H1 (cell line): ENCODE results near the gene DIP2C. TPM values are rescaled to one million over a fixed set of nuclear protein-coding genes. Genes with fewer than 3 reads are reported as not detected.

Source experiments
- CTCF ChIA-PET: fragments of 300-600 bp; sonication (Branson Sonifier 250); formaldehyde crosslinking; loops from one replicate; lab custom pipeline; 2021; ENCODE audit not compliant: partially characterized antibody; lab: Charles Lee
- POLR2A ChIA-PET: fragments of 300-600 bp; sonication (Branson Sonifier 250); formaldehyde crosslinking; loops from one replicate; lab custom pipeline; 2021; ENCODE audit warnings: inconsistent platforms; ENCODE audit not compliant: partially characterized antibody; lab: Charles Lee
- DNase-seq, 2 experiments: peaks; one replicate each; pipeline versions ENCODE4 v3.0.0 to v3.0.0-alpha.2; 2010 to 2022; ENCODE audit warnings: low spot score in 2 of 2, low read depth in 1 of 2, mixed read lengths in 1 of 2
- FAIRE-seq: peaks from 2 replicates; lab custom pipeline; 2011; peaks lifted over from hg19 to GRCh38; lab: Jason Lieb, UNC
- H2AFZ ChIP-seq: 2 replicates; pipeline ENCODE4 v1.8.1; 2012; ENCODE audit warnings: low read length, inconsistent platforms
- H2AK5ac ChIP-seq: 2 replicates; pipeline ENCODE4 v1.6.1; 2013; ENCODE audit warnings: low read depth, low read length
- H2BK120ac ChIP-seq: replicated peaks from 2 replicates; pipeline ENCODE3; 2013; ENCODE audit warnings: low read depth, low read length, inconsistent platforms
- H2BK12ac ChIP-seq: 2 replicates; pipeline ENCODE4 v1.6.1; 2013; ENCODE audit warnings: low read depth, low read length
- H2BK15ac ChIP-seq: 2 replicates; pipeline ENCODE4 v1.6.1; 2013; ENCODE audit warnings: low read length
- H2BK20ac ChIP-seq: 2 replicates; pipeline ENCODE4 v1.6.1; 2013; ENCODE audit warnings: low read length
- H2BK5ac ChIP-seq: 2 replicates; pipeline ENCODE4 v1.6.1; 2013; ENCODE audit warnings: low read depth, low read length
- H3K14ac ChIP-seq: 2 replicates; pipeline ENCODE4 v1.6.1; 2013; ENCODE audit warnings: inconsistent platforms; ENCODE audit not compliant: insufficient read length
- H3K18ac ChIP-seq: 2 replicates; pipeline ENCODE4 v1.6.1; 2013; ENCODE audit warnings: low read length; ENCODE audit errors: extremely low read depth
- H3K23ac ChIP-seq: 2 replicates; pipeline ENCODE4 v1.6.1; 2013; ENCODE audit warnings: inconsistent platforms; ENCODE audit not compliant: insufficient read length
- H3K23me2 ChIP-seq: 2 replicates; pipeline ENCODE4 v1.6.1; 2013; ENCODE audit warnings: low read depth, low read length
- H3K27ac ChIP-seq: 2 replicates; pipeline ENCODE4 v1.6.1; 2011; ENCODE audit warnings: low read depth, low read length, inconsistent platforms
- H3K27me3 ChIP-seq, 4 experiments: replicated peaks in 1 of 4; 1 replicate in 1 of 4; 2 replicates in 3 of 4; pipeline versions ENCODE4 v1.6.1 to v1.8.1; 2011 to 2013; ENCODE audit warnings: low read length in 3 of 4, mild to moderate bottlenecking in 3 of 4, inconsistent platforms in 2 of 4, mixed read lengths in 2 of 4, moderate library complexity in 1 of 4; ENCODE audit not compliant: control insufficient read depth in 3 of 4, insufficient read depth in 3 of 4; ENCODE audit errors: extremely low read depth in 1 of 4
- H3K36me3 ChIP-seq, 4 experiments: 2 replicates each; pipeline versions ENCODE4 v1.6.1 to v1.8.1; 2011 to 2013; ENCODE audit warnings: mild to moderate bottlenecking in 4 of 4, low read length in 3 of 4, moderate library complexity in 2 of 4, control low read depth in 1 of 4, inconsistent platforms in 1 of 4; ENCODE audit not compliant: insufficient read depth in 4 of 4, control insufficient read depth in 2 of 4
- H3K4ac ChIP-seq: replicated peaks from 2 replicates; pipeline ENCODE3; 2013; ENCODE audit warnings: low read length, low read depth, mixed read lengths, inconsistent platforms; ENCODE audit not compliant: insufficient read length
- H3K4me1 ChIP-seq, 4 experiments: replicated peaks in 1 of 4; 1 replicate in 1 of 4; 2 replicates in 3 of 4; pipeline versions ENCODE4 v1.6.1 to v1.8.1; 2011 to 2013; ENCODE audit warnings: low read length in 3 of 4, inconsistent platforms in 2 of 4, mixed read lengths in 1 of 4; ENCODE audit not compliant: insufficient read depth in 4 of 4, control insufficient read depth in 3 of 4
- H3K4me2 ChIP-seq, 2 experiments: 2 replicates each; pipeline versions ENCODE4 v1.6.1 to v1.8.1; 2011 to 2013; ENCODE audit warnings: low read depth in 2 of 2, low read length in 2 of 2, control low read depth in 1 of 2, inconsistent platforms in 1 of 2, mild to moderate bottlenecking in 1 of 2; ENCODE audit not compliant: insufficient read depth in 1 of 2
- H3K4me3 ChIP-seq, 4 experiments: fragments of 200-600, 300-600 bp in 1 of 4; sonication (generic), shearing (Covaris generic), sonication (Bioruptor Twin) in 1 of 4; 2 replicates each; pipeline versions ENCODE4 v1.5.1 to v1.8.1; 2011 to 2016; ENCODE audit warnings: low read length in 4 of 4, low read depth in 3 of 4, control low read depth in 2 of 4, inconsistent platforms in 2 of 4, mild to moderate bottlenecking in 2 of 4, mixed read lengths in 1 of 4, moderate library complexity in 1 of 4; ENCODE audit not compliant: insufficient read depth in 2 of 4; ENCODE audit errors: extremely low read depth in 1 of 4
- H3K56ac ChIP-seq: replicated peaks from 2 replicates; pipeline ENCODE3; 2013; ENCODE audit warnings: low read depth, mild to moderate bottlenecking, mixed read lengths, low read length, inconsistent platforms; ENCODE audit not compliant: insufficient read length
- H3K79me1 ChIP-seq: 2 replicates; pipeline ENCODE4 v1.6.1; 2013; ENCODE audit warnings: low read depth, low read length, control low read depth
- H3K79me2 ChIP-seq, 2 experiments: 2 replicates each; pipeline versions ENCODE4 v1.6.1 to v1.8.1; 2012 to 2013; ENCODE audit warnings: low read length in 2 of 2, mild to moderate bottlenecking in 2 of 2, inconsistent platforms in 1 of 2; ENCODE audit not compliant: insufficient read depth in 2 of 2, control insufficient read depth in 1 of 2
- H3K9ac ChIP-seq, 4 experiments: replicated peaks in 1 of 4; 1 replicate in 1 of 4; 2 replicates in 3 of 4; pipeline versions ENCODE4 v1.6.1 to v1.8.1; 2011 to 2013; ENCODE audit warnings: low read depth in 3 of 4, low read length in 3 of 4, control low read depth in 2 of 4, mild to moderate bottlenecking in 2 of 4, moderate library complexity in 2 of 4, inconsistent platforms in 1 of 4; ENCODE audit errors: extremely low read depth in 1 of 4
- H3K9me3 ChIP-seq, 2 experiments: 2 replicates each; pipeline versions ENCODE4 v1.6.1 to v1.8.1; 2012 to 2013; ENCODE audit warnings: mild to moderate bottlenecking in 2 of 2, moderate library complexity in 2 of 2, control low read depth in 1 of 2, inconsistent platforms in 1 of 2, low read depth in 1 of 2, low read length in 1 of 2, mixed read lengths in 1 of 2; ENCODE audit not compliant: insufficient read depth in 2 of 2
- H4K20me1 ChIP-seq, 2 experiments: replicated peaks in 1 of 2; 2 replicates each; pipeline versions ENCODE3 to v1.8.1; 2011 to 2013; ENCODE audit warnings: inconsistent platforms in 2 of 2, low read length in 2 of 2, mild to moderate bottlenecking in 1 of 2; ENCODE audit not compliant: insufficient read depth in 2 of 2, control insufficient read depth in 1 of 2
- H4K5ac ChIP-seq: 2 replicates; pipeline ENCODE4 v1.6.1; 2013; ENCODE audit warnings: low read length, low read depth, mixed read lengths, inconsistent platforms; ENCODE audit not compliant: insufficient read length
- H4K8ac ChIP-seq: 2 replicates; pipeline ENCODE4 v1.8.0; 2013; ENCODE audit warnings: mild to moderate bottlenecking, moderate library complexity, low read length, inconsistent platforms; ENCODE audit not compliant: insufficient read depth; ENCODE audit errors: extremely low read depth
- H4K91ac ChIP-seq: replicated peaks from 2 replicates; pipeline ENCODE3; 2013; ENCODE audit warnings: low read length, mixed read lengths, inconsistent platforms; ENCODE audit not compliant: insufficient read length
- GTF2F1 ChIP-seq: IDR thresholded peaks from 2 replicates; pipeline ENCODE4 v1.6.1; 2012; ENCODE audit warnings: low read depth, low read length, improper control_type of control experiment, borderline replicate concordance
- WGBS, 2 experiments: shearing (Covaris generic) in 1 of 2; methylation state at CpG; one replicate each; pipeline versions ENCODE4 v1.1.6 to v1.1.7; 2013 to 2015; ENCODE audit warnings: low lambda C conversion rate in 2 of 2, mixed read lengths in 2 of 2, inconsistent platforms in 1 of 2, low coverage in 1 of 2, missing lambda C conversion rate in 1 of 2; ENCODE audit not compliant: insufficient replicate concordance in 2 of 2, insufficient coverage in 1 of 2, insufficient read length in 1 of 2; ENCODE audit errors: extremely low coverage in 1 of 2, missing lambda C conversion rate in 1 of 2; 5-methylcytosine and 5-hydroxymethylcytosine counted together
- polyA plus RNA-seq, 7 experiments: library from polyadenylated mRNA; depleted of rRNA in 3 of 7; stranded (reverse) in 5 of 7; unstranded in 2 of 7; fragments of >200 nt in 5 of 7; fragments of 200-250 nt in 2 of 7; gene quantifications; 1 replicate in 5 of 7; 2 replicates in 1 of 7; 4 replicates in 1 of 7; pipeline versions ENCODE4 v1.2.1 to v1.2.3, GENCODE V29; 2011 to 2013; ENCODE audit warnings: missing spikeins in 2 of 7, mixed read lengths in 2 of 7
- total RNA-seq: library from RNA; stranded (reverse); fragmentation: NEBNext Ultra II Directional; extraction: Animal tissue kit (Norgen Biotek cat#: 25700); gene quantifications from 2 replicates; pipeline ENCODE4 v1.2.1, GENCODE V29; 2021

DIP2C gene
- total and polyA plus RNA-seq, 2 of the 8 experiments (the other 6 are each of a cell fraction or from before 2014, with no cell fraction given), result 3.8 to 9.3 TPM

GRCh38 chr10:686155-686931, 3.1 kb downstream of the DIP2C start:
- Histone ChIP-seq H4K8ac (no peak overlapping the region), H2BK12ac (no peak overlapping the region), H3K56ac (no peak overlapping the region), H3K4me2 (no peak overlapping the region), H2BK5ac (no peak overlapping the region), H2BK20ac (no peak overlapping the region), H3K9me3 (no peaks in the 10 kb centered on the region), H3K36me3 (no peaks in the 10 kb centered on the region), H4K20me1 (peaks cover 8 to 15% of the 10 kb centered on the region in 2 experiments), H3K23me2 (peaks cover 8% of the 10 kb centered on the region; the same call in 1 of the 2 replicates), H3K18ac (no peak overlapping the region), H3K23ac (no peak overlapping the region), H3K27me3 (peaks cover 0 to 9% (median 7%) of the 10 kb centered on the region in 4 experiments; a peak in 3 of 7 replicates), H2BK15ac (no peak overlapping the region), H3K4ac (no peak overlapping the region), H2AK5ac (no peak overlapping the region), H4K91ac (no peak overlapping the region), H3K4me1 (peaks cover 0 to 7% (median 3%) of the 10 kb centered on the region in 4 experiments; a peak in 3 of 7 replicates), H3K79me1 (peaks cover 8% of the 10 kb centered on the region), H3K9ac (no peak overlapping the region), H3K27ac (no peak overlapping the region), H3K4me3 (no peak overlapping the region), H3K14ac (no peak overlapping the region), H4K5ac (no peak overlapping the region), H2BK120ac (no peak overlapping the region), H3K79me2 (peaks cover 0 to 39% of the 10 kb centered on the region in 2 experiments; a peak in 2 of 4 replicates), H2AFZ (no peak overlapping the region)
- TF ChIP-seq GTF2F1, result no peak
- no peak for FAIRE-seq
- POLR2A ChIA-PET, result no interaction called here
- CTCF ChIA-PET, result interaction anchor here (1.0 kb wide), 1 partner anchor 9 kb away, joined by 4 read pairs; no protein-coding TSS in a partner anchor
- WGBS, 2 experiments, result 86% methylated on average over 11 of the region's 19 CpGs; no CpG with 5 or more reads in 1 of the 2 experiments
- no peak for DNase-seq
